Esophagus muscularis mucosa (tissue), 4 donors: ENCODE measurements around the gene MATN1.

Experiments
- EP300 ChIP-seq: sonication (generic); formaldehyde crosslinking; IDR thresholded peaks from one replicate; pipeline ENCODE4 v1.6.1; 2017; ENCODE audit warnings: antibody characterized with exemption
- POLR2AphosphoS5 ChIP-seq, 2 donors: sonication (generic); formaldehyde crosslinking; IDR thresholded peaks; one replicate each; pipeline ENCODE4 v1.6.1; 2017; ENCODE audit warnings: antibody characterized with exemption in 2 of 2
- TF ChIP-seq, protein P1 (sequence below), 3 experiments: fragments of 200-600 bp in 2 of 3; fragments of 450-650 bp in 1 of 3; sonication (generic) in 2 of 3; IDR thresholded peaks; one replicate each; pipeline ENCODE4 v1.5.1; 2017 to 2019; ENCODE audit warnings: antibody characterized with exemption in 3 of 3, mild to moderate bottlenecking in 2 of 3, moderate library complexity in 1 of 3

- TF ChIP-seq, protein P1, sequence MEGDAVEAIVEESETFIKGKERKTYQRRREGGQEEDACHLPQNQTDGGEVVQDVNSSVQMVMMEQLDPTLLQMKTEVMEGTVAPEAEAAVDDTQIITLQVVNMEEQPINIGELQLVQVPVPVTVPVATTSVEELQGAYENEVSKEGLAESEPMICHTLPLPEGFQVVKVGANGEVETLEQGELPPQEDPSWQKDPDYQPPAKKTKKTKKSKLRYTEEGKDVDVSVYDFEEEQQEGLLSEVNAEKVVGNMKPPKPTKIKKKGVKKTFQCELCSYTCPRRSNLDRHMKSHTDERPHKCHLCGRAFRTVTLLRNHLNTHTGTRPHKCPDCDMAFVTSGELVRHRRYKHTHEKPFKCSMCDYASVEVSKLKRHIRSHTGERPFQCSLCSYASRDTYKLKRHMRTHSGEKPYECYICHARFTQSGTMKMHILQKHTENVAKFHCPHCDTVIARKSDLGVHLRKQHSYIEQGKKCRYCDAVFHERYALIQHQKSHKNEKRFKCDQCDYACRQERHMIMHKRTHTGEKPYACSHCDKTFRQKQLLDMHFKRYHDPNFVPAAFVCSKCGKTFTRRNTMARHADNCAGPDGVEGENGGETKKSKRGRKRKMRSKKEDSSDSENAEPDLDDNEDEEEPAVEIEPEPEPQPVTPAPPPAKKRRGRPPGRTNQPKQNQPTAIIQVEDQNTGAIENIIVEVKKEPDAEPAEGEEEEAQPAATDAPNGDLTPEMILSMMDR (IDR thresholded peaks at IDR 0.05), result no peak
- TF ChIP-seq EP300, result no peak
- TF ChIP-seq POLR2AphosphoS5 (IDR thresholded peaks at IDR 0.05), result no peak
Observed at GRCh38 chr1:30744060-30744756, 20.8 kb upstream of the MATN1 start.
